GM04504 (cell line): ENCODE measurements around the gene RND1.

Experiments
- DNase-seq: peaks from one replicate; pipeline ENCODE4 v3.0.0-alpha.2; 2012; ENCODE audit warnings: low read depth

Gene RND1

GRCh38 chr12:48807981-48808380 is 57.7 kb downstream of the RND1 start:
- DNase-seq = no peak
